ENCODE data around the gene DNAH11.
"Not testable (repeated sequence)": the region's sequence is repeated elsewhere in the genome, so short reads cannot be mapped to it uniquely, and the experiment has no call there.

The DNAH11 gene

DNA sequence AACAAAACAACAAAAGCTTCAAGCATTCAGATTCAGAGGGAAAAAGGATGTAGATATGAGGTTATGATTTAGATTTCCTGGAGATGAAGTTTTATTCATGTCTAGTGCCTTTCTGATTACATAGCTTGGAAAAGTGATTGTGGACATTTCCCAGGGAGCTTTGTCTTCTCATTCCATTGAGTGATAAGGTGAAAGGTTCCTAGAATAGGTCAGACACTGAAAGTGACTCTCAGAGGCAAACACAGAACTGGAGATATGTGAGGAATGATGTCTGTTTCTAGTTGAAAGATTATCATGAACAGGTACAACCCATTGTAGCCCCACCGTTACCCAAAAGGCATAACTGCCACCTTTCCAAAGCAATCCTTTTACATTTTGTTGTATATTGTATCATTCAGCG is 223.4 kb downstream of the DNAH11 start:
- DNase-seq (ENCODE audit: low read depth in 3 of 3, low spot score in 1 of 3) = no peak

DNA sequence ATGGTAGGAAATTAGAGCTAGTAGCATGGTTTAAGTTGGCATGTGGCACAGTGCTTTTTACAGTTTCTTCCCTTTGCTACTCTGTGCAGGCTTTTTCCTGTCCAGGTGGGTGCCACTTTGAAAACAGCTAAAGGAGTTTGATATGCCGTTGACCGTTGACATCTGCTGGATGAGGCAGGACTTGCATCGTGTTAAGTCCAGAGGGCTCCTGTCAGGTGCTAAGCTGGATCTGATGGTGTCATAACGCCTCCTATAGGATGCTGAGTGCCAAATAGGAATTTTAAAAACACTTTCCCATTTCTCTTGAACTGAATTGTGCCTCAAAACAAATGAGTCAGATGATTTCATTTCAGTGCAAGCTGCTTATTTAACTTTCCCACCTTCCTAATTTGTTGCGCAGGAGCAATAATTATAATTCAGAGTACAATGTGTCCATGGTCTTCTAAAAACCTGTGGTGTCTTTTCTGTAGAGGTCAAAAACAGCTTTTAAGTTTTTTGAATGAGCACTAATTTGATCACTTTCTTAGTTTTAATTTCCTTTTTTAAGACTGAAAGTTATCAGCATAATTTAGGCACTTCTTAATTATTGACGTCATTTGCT is 224.6 kb downstream of the DNAH11 start:
- DNase-seq (ENCODE audit: low read depth in 3 of 3, low spot score in 1 of 3) = no peak

DNA sequence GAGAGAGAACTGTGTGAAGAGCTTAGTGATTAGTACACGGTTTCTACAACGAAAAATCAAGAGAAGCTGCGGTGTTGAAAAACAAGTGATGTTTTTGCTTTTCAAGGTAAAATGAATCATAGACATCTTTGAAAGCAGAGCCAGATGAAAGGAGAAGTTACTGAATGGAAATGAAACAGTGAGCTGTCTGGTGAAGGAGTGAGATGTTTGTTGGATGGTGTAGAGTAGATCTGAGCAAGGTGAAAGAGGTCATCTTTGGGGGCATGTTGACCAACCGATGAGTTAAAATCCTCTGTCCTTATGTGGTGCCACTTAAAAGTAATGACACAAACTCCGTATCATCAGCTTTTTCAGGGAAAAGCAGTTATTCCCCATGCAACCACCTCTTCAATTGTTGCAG is 225.4 kb downstream of the DNAH11 start:
- no peak for DNase-seq (ENCODE audit: low read depth in 3 of 3, low spot score in 1 of 3)

DNA sequence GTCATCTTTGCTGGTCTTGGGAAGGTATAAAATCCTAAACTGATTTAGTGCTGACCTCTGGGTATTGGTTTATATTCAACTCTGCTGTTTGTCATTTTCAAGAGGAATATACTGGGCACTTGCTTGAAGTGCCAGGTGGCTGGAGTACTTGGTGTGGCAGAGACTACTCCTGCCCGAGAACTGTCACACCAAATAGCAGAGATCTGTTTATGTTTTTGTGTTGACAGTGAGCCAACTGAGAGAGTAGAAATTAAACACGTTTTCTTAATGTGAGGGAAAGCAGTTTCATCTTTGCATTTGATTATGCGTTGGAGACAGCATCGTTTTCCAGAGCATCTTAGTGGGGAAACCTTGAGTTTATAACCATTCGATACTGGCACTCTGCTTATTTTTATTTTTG is 228.4 kb downstream of the DNAH11 start:
- DNase-seq (ENCODE audit: low read depth in 3 of 3, low spot score in 1 of 3) = no peak

DNA sequence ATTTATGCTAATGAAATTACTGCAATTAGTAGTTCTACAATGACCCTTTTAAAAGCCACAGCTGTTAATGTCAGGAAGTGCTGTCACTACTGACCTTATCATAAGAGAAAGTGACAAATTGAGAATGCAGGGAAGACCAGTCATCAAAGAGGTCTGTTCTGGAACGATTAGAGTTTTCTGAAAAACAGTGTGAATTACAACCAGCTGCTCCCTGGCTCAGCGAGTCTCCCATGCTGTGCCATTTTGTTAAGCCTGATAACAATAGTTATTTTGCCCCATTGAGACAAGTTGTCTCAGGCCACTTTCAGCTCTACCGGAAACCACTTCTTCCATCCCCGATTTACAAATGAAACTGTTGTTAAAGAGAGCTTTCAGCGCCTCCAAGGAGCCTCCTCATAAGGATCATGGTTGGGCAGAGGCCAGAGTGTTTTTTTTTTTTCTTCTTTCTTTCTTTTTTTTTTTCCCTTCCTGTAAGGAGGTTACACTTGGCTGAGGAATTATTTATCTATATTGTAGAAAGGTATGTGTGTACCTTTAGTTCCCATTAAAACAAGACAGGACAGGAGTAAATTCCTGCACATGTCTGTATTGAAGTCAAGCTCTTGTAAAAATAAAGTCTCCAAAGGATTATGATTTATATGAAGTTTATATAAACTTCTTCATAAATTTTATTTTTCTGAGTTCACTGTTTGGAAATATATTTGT is 229.2 kb downstream of the DNAH11 start:
- no peak for DNase-seq (ENCODE audit: low read depth in 3 of 3, low spot score in 1 of 3)

DNA sequence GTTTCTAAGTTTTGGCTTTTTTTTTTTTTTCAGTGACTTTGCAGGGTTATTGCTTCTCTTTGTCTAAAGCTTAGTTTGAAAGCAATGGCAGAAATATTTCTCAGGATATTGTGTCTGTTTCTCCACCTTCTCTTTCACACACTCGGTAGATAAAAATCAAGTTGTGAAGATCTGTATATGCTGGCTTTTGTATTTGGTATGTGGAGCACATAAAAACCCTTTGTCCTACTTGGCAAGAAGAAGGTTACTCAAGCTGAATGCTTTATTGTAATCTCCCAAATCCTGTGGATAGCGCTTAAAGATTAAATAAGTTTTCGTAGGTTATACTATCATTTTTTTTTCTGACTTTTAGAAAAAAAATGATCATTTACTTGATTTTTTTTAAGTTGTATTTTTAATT is 230.5 kb downstream of the DNAH11 start:
- no peak for DNase-seq (ENCODE audit: low read depth in 3 of 3, low spot score in 1 of 3)

GRCh38 chr7:21777921-21778320 is 235.1 kb downstream of the DNAH11 start:
- DNase-seq (ENCODE audit: low read depth in 3 of 3, low spot score in 1 of 3) = no peak

GRCh38 chr7:21778953-21779352 is 236.1 kb downstream of the DNAH11 start:
- DNase-seq (ENCODE audit: low read depth in 3 of 3, low spot score in 1 of 3) = no peak

- no peak for DNase-seq (ENCODE audit: low read depth in 3 of 3, low spot score in 1 of 3)
These were observed 240.2 kb downstream of the DNAH11 start for GRCh38 chr7:21782996-21783395.

- no peak for DNase-seq (ENCODE audit: low read depth in 3 of 3, low spot score in 1 of 3)
These were observed 242.2 kb downstream of the DNAH11 start for GRCh38 chr7:21784989-21785388.

GRCh38 chr7:21805791-21806190 is 263.0 kb downstream of the DNAH11 start:
- no peak for DNase-seq (ENCODE audit: low read depth in 3 of 3, low spot score in 1 of 3)

- no peak for DNase-seq (ENCODE audit: low read depth in 3 of 3, low spot score in 1 of 3)
These were observed 263.5 kb downstream of the DNAH11 start for GRCh38 chr7:21806388-21806787.

DNA sequence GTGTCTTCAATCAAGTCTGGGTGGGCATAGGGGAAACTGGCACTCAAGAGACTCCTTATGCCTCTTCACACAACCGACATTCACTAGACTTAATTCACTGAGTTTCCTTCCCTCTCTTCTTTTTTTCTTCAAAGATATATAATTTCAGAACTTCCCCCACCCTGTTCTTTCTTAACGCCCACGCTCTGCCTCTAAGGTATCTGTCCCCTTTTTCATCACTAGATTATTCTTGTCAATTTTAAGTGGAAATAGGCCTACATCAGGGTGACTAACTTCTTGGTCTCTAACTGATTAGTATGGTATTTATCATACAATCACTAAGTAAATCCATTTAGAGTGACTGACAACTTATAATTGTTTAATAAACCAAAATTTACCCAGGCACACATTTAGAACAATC is 276.2 kb downstream of the DNAH11 start:
- no peak for DNase-seq (ENCODE audit: low read depth in 3 of 3, low spot score in 1 of 3)

DNA sequence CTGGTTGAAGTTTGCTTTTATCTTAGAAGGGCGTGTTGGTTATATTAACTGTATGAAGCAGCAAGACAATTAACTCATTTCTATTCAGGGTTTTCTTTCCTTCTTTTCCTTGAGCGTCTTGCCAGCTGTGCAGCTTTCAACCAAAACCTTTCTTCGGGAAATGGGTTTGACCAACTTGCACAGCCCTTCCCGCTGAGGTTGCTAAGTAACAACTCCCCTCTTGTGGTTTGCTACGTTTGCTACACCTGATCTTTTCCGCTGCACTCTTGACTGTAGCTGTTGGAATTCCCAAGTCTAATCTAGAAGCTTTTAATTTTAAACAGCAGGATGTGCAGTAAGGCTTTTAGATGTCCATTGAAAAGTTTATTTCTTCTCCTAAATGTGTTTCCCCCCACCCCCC is 286.0 kb downstream of the DNAH11 start:
- no peak for DNase-seq (ENCODE audit: low read depth in 3 of 3, low spot score in 1 of 3)

GRCh38 chr7:21829731-21830130 is 286.9 kb downstream of the DNAH11 start:
- DNase-seq (ENCODE audit: low read depth in 3 of 3, low spot score in 1 of 3) = no peak

DNA sequence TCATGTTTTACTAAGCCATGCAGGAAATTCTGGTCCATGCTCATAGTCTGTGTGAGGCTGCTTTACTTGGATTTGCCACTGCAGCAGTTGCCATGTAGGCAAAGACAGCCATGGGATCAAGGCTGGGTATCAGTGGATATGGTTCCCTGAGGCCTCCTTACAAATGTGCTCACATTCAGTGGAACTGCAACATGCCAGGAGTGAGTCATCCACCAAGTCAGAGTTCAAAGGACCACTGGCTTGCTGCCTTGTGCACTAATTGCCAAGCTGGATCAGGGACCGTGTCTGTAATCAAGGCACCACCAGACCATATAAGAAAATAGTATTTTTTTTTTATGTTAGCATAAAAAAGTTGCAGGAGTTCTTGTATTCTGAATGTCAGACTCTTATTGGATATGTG is 301.9 kb downstream of the DNAH11 start:
- no peak for DNase-seq (ENCODE audit: low read depth in 3 of 3, low spot score in 1 of 3)

DNA sequence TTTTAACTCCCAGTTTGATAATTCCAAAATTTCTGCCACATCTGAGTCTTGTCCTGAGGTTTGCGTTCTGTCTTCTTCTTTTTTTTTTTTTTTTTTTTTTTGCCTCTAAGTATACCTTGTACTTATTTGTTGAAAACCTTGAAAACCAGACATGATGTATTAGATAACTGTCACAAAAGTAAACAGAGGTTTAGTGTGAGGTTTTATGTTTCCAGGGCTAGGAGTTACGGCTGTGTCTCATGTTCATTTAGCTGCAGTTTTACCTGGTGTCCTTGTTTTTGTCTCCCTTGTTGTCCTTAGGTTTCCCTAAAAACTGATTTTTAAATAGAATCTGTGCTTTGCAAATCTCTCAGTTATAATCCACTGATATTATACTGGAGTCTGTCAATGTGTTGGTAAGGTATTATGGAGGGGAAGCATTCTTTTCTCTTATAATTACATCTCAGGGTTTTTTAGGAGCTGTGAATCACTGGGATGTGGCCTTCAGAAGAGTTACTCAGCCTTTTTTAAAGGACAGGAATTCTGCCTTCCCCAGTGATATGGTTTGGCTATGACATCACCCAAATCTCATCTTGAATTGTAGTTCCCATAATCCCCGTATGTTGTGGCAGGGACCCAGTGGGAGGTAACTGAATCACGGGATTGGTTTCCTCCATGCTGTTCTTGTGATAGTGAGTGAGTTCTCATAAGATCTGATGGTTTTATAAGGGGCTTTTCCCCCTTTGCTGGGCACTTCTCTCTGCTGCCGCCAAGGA is 307.9 kb downstream of the DNAH11 start:
- DNase-seq (ENCODE audit: low read depth in 3 of 3, low spot score in 1 of 3) = no peak

DNA sequence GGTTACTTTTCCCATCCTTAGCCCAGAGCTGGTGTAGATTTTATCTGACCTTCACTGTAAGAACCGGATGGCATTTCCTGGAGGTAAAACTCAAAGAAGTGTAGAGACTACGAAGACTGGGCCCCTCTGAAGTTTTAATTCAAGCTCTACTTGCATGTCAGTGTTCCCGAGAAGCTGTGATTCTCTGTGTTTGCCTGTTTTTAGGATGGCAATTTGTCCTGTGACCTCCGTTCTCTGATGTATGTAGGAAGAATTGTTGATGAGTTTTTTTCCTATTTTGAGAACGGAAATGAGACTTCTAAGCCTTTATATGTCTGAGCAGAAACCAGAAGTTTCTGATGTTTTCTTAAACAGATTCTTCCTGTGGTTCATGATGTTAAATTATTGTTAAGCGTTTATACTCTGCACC is 308.7 kb downstream of the DNAH11 start:
- no peak for DNase-seq (ENCODE audit: low read depth in 3 of 3, low spot score in 1 of 3)

- DNase-seq (ENCODE audit: low read depth in 3 of 3, low spot score in 1 of 3) = not testable (repeated sequence)
These were observed 322.9 kb downstream of the DNAH11 start for GRCh38 chr7:21865631-21866204.

DNA sequence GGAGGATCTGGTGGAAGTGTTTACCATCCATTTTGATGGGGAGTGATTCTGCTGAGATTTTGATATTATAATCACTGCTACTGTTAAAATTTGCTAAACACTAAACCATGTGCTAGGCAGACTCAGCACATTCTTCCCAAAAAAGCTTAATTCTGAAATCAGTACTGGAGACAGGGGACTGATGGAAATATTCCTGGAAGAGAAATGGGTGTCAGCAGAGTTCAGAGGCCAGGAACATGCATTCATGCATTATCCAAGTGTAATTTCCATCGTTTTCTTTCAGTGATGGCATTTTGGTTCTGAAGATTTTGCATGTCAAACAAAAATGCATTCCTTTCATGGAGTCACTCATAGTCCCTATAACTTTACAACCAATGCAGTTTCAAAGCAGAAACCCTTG is 323.9 kb downstream of the DNAH11 start:
- no peak for DNase-seq (ENCODE audit: low read depth in 3 of 3, low spot score in 1 of 3)

- no peak for DNase-seq (ENCODE audit: low read depth in 3 of 3, low spot score in 1 of 3)
These were observed 324.4 kb downstream of the DNAH11 start for GRCh38 chr7:21867226-21867625.
